PC-3 (cell line): ENCODE measurements around the gene GSK3B.

Source experiments
- CTCF ChIP-seq: fragments of 300-600 bp; sonication (generic); conservative IDR thresholded peaks from 2 replicates; pipeline ENCODE4 v1.5.1; 2017; ENCODE audit warnings: antibody characterized with exemption, low read depth, mild to moderate bottlenecking, low read length
- EZH2 ChIP-seq: fragments of 300-600 bp; sonication (generic); IDR thresholded peaks from one replicate; pipeline ENCODE4 v1.6.1; 2017; ENCODE audit warnings: antibody characterized with exemption, mild to moderate bottlenecking, low read length; ENCODE audit not compliant: unreplicated experiment

- TF ChIP-seq CTCF (no peak), EZH2 (no peak)
Measured at GRCh38 chr3:119944091-119944490, 150.2 kb downstream of the GSK3B start.
